Activated naive CD8-positive, alpha-beta T cell treated with anti-CD3 and anti-CD28 coated beads, Interleukin-2, amount 50 U/mL, for 24 hours (primary cell): Measurements from ENCODE around the gene IARS1.
A peak's percentile ranks its signal among the peaks of the same experiment; 100 is the strongest.

Experiments
- ATAC-seq: fragments of 150-1000 bp; cut with Tn5 transposase; one replicate; pipeline ENCODE4 v1.10.0; 2021
- DNase-seq: peaks from one replicate; pipeline ENCODE4 v3.0.0; 2021
- H3K27ac Mint-ChIP-seq: one replicate; pipeline ENCODE4 v1.8.0; 2021; ENCODE audit warnings: mild to moderate bottlenecking, mixed read lengths
- H3K27me3 Mint-ChIP-seq: one replicate; pipeline ENCODE4 v1.8.0; 2021; ENCODE audit warnings: mixed read lengths
- H3K36me3 Mint-ChIP-seq: one replicate; pipeline ENCODE4 v1.8.0; 2021; ENCODE audit warnings: low read depth, mixed read lengths
- H3K4me1 Mint-ChIP-seq: one replicate; pipeline ENCODE4 v1.8.0; 2021; ENCODE audit warnings: mixed read lengths
- H3K4me3 Mint-ChIP-seq: one replicate; pipeline ENCODE4 v1.8.0; 2021; ENCODE audit warnings: mild to moderate bottlenecking, moderate library complexity, mixed read lengths
- H3K9me3 Mint-ChIP-seq: one replicate; pipeline ENCODE4 v1.8.0; 2021; ENCODE audit warnings: mixed read lengths

IARS1 gene

GRCh38 chr9:92312887-92313623 lies 19.6 kb upstream of the IARS1 start:
- DNase-seq (no peak), ATAC-seq (no peak)
- H3K9me3 Mint-ChIP-seq = no peaks in the 10 kb centered on the region
- H3K4me3 Mint-ChIP-seq = no peak overlapping the region
- no peaks in the 10 kb centered on the region for H3K27me3 Mint-ChIP-seq
- peaks cover 22% of the 10 kb centered on the region for H3K4me1 Mint-ChIP-seq
- H3K36me3 Mint-ChIP-seq = peaks cover 76% of the 10 kb centered on the region
- H3K27ac Mint-ChIP-seq = peak overlapping the region; percentile 25

GRCh38 chr9:92310562-92310961 lies 17.1 kb upstream of the IARS1 start:
- Mint-ChIP-seq H3K36me3 (peaks cover 73% of the 10 kb centered on the region), H3K27me3 (no peaks in the 10 kb centered on the region), H3K4me3 (no peak overlapping the region), H3K9me3 (no peaks in the 10 kb centered on the region), H3K4me1 (peaks cover 22% of the 10 kb centered on the region), H3K27ac (no peak overlapping the region)
- DNase-seq (no peak), ATAC-seq (no peak)

- no peak overlapping the region for H3K4me3 Mint-ChIP-seq
- DNase-seq (no peak), ATAC-seq (no peak)
- peaks cover 68% of the 10 kb centered on the region for H3K36me3 Mint-ChIP-seq
- H3K27ac Mint-ChIP-seq = no peak overlapping the region
- peaks cover 10% of the 10 kb centered on the region for H3K4me1 Mint-ChIP-seq
- no peaks in the 10 kb centered on the region for H3K9me3 Mint-ChIP-seq
- H3K27me3 Mint-ChIP-seq = no peaks in the 10 kb centered on the region
Measured at GRCh38 chr9:92308893-92309292, 15.4 kb upstream of the IARS1 start.

- ATAC-seq (no peak), DNase-seq (no peak)
- no peak overlapping the region for H3K27ac Mint-ChIP-seq
- H3K36me3 Mint-ChIP-seq = peaks cover 67% of the 10 kb centered on the region
- H3K9me3 Mint-ChIP-seq = no peaks in the 10 kb centered on the region
- peaks cover 16% of the 10 kb centered on the region for H3K4me1 Mint-ChIP-seq
- H3K27me3 Mint-ChIP-seq = no peaks in the 10 kb centered on the region
- no peak overlapping the region for H3K4me3 Mint-ChIP-seq
Measured at GRCh38 chr9:92300936-92301335, 7.4 kb upstream of the IARS1 start.

- ATAC-seq (no peak), DNase-seq (no peak)
- H3K27me3 Mint-ChIP-seq = no peaks in the 10 kb centered on the region
- no peak overlapping the region for H3K4me3 Mint-ChIP-seq
- H3K36me3 Mint-ChIP-seq = peaks cover 61% of the 10 kb centered on the region
- H3K27ac Mint-ChIP-seq = peak overlapping the region; percentile 61
- no peaks in the 10 kb centered on the region for H3K9me3 Mint-ChIP-seq
- peaks cover 28% of the 10 kb centered on the region for H3K4me1 Mint-ChIP-seq
Measured at GRCh38 chr9:92299116-92299515, 5.6 kb upstream of the IARS1 start.

GRCh38 chr9:92298036-92298435 lies 4.5 kb upstream of the IARS1 start:
- DNase-seq = no peak
- Mint-ChIP-seq H3K36me3 (peaks cover 56% of the 10 kb centered on the region), H3K4me1 (peaks cover 34% of the 10 kb centered on the region), H3K27ac (peak overlapping the region; percentile 53), H3K4me3 (no peak overlapping the region), H3K27me3 (peaks cover 2% of the 10 kb centered on the region), H3K9me3 (no peaks in the 10 kb centered on the region)
- ATAC-seq = no peak

GRCh38 chr9:92297611-92298010 lies 4.1 kb upstream of the IARS1 start:
- no peak for DNase-seq
- H3K36me3 Mint-ChIP-seq = peaks cover 57% of the 10 kb centered on the region
- no peaks in the 10 kb centered on the region for H3K9me3 Mint-ChIP-seq
- ATAC-seq = no peak
- H3K4me1 Mint-ChIP-seq = peaks cover 38% of the 10 kb centered on the region
- peak overlapping the region; percentile 53 for H3K27ac Mint-ChIP-seq
- peaks cover 2% of the 10 kb centered on the region for H3K27me3 Mint-ChIP-seq
- H3K4me3 Mint-ChIP-seq = no peak overlapping the region

- H3K36me3 Mint-ChIP-seq = peaks cover 59% of the 10 kb centered on the region
- H3K27ac Mint-ChIP-seq = peak overlapping the region; percentile 57
- DNase-seq (no peak), ATAC-seq (no peak)
- H3K9me3 Mint-ChIP-seq = no peaks in the 10 kb centered on the region
- no peak overlapping the region for H3K4me3 Mint-ChIP-seq
- H3K4me1 Mint-ChIP-seq = peaks cover 54% of the 10 kb centered on the region
- H3K27me3 Mint-ChIP-seq = peaks cover 2% of the 10 kb centered on the region
Measured at GRCh38 chr9:92295827-92296258, 2.3 kb upstream of the IARS1 start.

- Mint-ChIP-seq H3K36me3 (peaks cover 59% of the 10 kb centered on the region), H3K4me1 (peaks cover 58% of the 10 kb centered on the region)
Measured at GRCh38 chr9:92295240-92295790, 1.8 kb upstream of the IARS1 start.

GRCh38 chr9:92294297-92294676 lies 790 bp upstream of the IARS1 start:
- peak overlapping the region; percentile 96 for H3K4me3 Mint-ChIP-seq
- DNase-seq = peak; percentile 9
- H3K36me3 Mint-ChIP-seq = peaks cover 64% of the 10 kb centered on the region
- H3K27ac Mint-ChIP-seq = peak overlapping the region; percentile 100
- peaks cover 2% of the 10 kb centered on the region for H3K27me3 Mint-ChIP-seq
- H3K4me1 Mint-ChIP-seq = peaks cover 66% of the 10 kb centered on the region
- ATAC-seq = no peak
- H3K9me3 Mint-ChIP-seq = no peaks in the 10 kb centered on the region

More at GRCh38 chr9:92295240-92295790, 1.8 kb upstream of the IARS1 start:
- Mint-ChIP-seq H3K9me3 (no peaks in the 10 kb centered on the region), H3K4me3 (peak overlapping the region; percentile 96), H3K27ac (peak overlapping the region; percentile 57), H3K27me3 (peaks cover 2% of the 10 kb centered on the region)
- ATAC-seq (no peak), DNase-seq (no peak)

GRCh38 chr9:92293075-92293354 lies 482 bp downstream of the IARS1 start:
- Mint-ChIP-seq H3K36me3 (peaks cover 68% of the 10 kb centered on the region), H3K4me1 (peaks cover 65% of the 10 kb centered on the region), H3K27me3 (peaks cover 2% of the 10 kb centered on the region), H3K27ac (peak overlapping the region; percentile 100), H3K9me3 (no peaks in the 10 kb centered on the region), H3K4me3 (peak overlapping the region; percentile 96)
- DNase-seq = no peak
- no peak for ATAC-seq

- Mint-ChIP-seq H3K4me3 (peak overlapping the region; percentile 96), H3K4me1 (peaks cover 64% of the 10 kb centered on the region), H3K9me3 (no peaks in the 10 kb centered on the region), H3K36me3 (peaks cover 68% of the 10 kb centered on the region), H3K27me3 (peaks cover 2% of the 10 kb centered on the region), H3K27ac (peak overlapping the region; percentile 100)
- ATAC-seq (no peak), DNase-seq (no peak)
Measured at GRCh38 chr9:92292338-92293074, 991 bp downstream of the IARS1 start.

GRCh38 chr9:92291577-92291976 lies 1.9 kb downstream of the IARS1 start:
- Mint-ChIP-seq H3K9me3 (no peaks in the 10 kb centered on the region), H3K27me3 (peaks cover 2% of the 10 kb centered on the region), H3K4me1 (peaks cover 58% of the 10 kb centered on the region), H3K36me3 (peaks cover 69% of the 10 kb centered on the region), H3K4me3 (peak overlapping the region; percentile 96), H3K27ac (peak overlapping the region; percentile 100)
- no peak for DNase-seq
- ATAC-seq = no peak

- Mint-ChIP-seq H3K9me3 (no peaks in the 10 kb centered on the region), H3K36me3 (peaks cover 68% of the 10 kb centered on the region), H3K4me1 (peaks cover 58% of the 10 kb centered on the region), H3K27me3 (peaks cover 2% of the 10 kb centered on the region), H3K4me3 (peak overlapping the region; percentile 96), H3K27ac (peak overlapping the region; percentile 100)
- ATAC-seq (no peak), DNase-seq (no peak)
Measured at GRCh38 chr9:92290785-92291429, 2.6 kb downstream of the IARS1 start.
